ENCODE data around the gene ACP7. TPM values are rescaled to one million over a fixed set of nuclear protein-coding genes. Genes with fewer than 3 reads are reported as not detected.

ACP7 gene
- total and polyA plus RNA-seq, 2 of the 8 experiments (the other 6 are each of a cell fraction or from before 2014, with no cell fraction given), result 0.27 to 0.50 TPM

- TF ChIP-seq SIN3A (conservative IDR thresholded peaks at IDR 0.05 in 1 of 2, IDR thresholded peaks at IDR 0.05 in 1 of 2; ENCODE audit: low read depth in 1 of 2, low read length in 2 of 2) (no peak), TEAD4 (IDR thresholded peaks at IDR 0.05; ENCODE audit: low read depth, low read length) (no peak)
Measured at GRCh38 chr19:39109641-39110040, 25.5 kb downstream of the ACP7 start (continued).
